Measurements from ENCODE around the gene DHRS2.

The DHRS2 gene

GRCh38 chr14:23639048-23639890, 3.1 kb downstream of the DHRS2 start:
- in situ Hi-C loops (cut with HindIII; ENCODE audit: low sequenced_read_pairs) = no loop called here
- H3K4me3 ChIP-seq (ENCODE audit: low read depth, low read length) = no peak overlapping the region
- DNase-seq (ENCODE audit: low read depth) = no peak
- no peak for TF ChIP-seq CTCF (IDR thresholded peaks at IDR 0.05; ENCODE audit: low read depth, low read length, missing control alignments)

- H3K4me3 ChIP-seq (ENCODE audit: low read depth, low read length) = no peak overlapping the region
- in situ Hi-C loops (cut with HindIII; ENCODE audit: low sequenced_read_pairs) = no loop called here
- TF ChIP-seq CTCF (IDR thresholded peaks at IDR 0.05; ENCODE audit: low read depth, low read length, missing control alignments) = no peak
- no peak for DNase-seq (ENCODE audit: low read depth)
Measured at GRCh38 chr14:23639891-23640523, 3.8 kb downstream of the DHRS2 start.

DNA sequence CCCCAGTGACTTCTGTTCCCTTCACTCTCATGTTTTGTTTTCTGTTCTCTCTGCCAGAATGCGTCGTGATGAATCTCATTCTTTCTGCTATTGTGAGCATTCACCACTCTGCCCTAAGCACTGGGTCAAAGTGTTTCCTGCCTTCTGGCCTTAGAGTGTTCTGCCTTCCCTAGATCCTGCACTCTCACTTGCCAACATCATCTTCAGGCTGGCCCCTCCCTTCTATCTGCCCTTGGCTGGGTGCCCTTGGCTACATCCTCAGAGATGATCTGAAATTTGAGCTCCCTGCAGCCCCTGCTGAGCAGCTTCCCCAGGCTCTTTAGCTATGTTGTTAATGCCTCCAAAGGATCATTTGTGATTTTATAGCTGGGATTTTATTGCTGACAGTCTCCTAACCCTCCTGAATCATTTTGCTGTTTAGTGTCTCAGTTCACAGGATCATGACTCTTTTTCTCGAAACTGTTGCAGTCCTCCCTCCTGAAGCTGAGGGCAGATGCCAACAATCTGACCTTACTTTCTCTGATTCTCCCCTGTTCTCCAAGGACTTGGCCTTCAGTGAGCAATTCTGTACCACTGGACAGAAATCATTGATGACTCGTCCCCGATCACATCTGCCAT, 4.5 kb downstream of the DHRS2 start:
- no peak overlapping the region for H3K4me3 ChIP-seq (ENCODE audit: low read depth, low read length)
- TF ChIP-seq CTCF (IDR thresholded peaks at IDR 0.05; ENCODE audit: low read depth, low read length, missing control alignments) = no peak
- peak; percentile 24 for DNase-seq (ENCODE audit: low read depth)
- in situ Hi-C loops (cut with HindIII; ENCODE audit: low sequenced_read_pairs) = no loop called here

GRCh38 chr14:23641180-23641914, 5.2 kb downstream of the DHRS2 start:
- in situ Hi-C loops (cut with HindIII; ENCODE audit: low sequenced_read_pairs) = no loop called here
- no peak overlapping the region for H3K4me3 ChIP-seq (ENCODE audit: low read depth, low read length)
- TF ChIP-seq CTCF (IDR thresholded peaks at IDR 0.05; ENCODE audit: low read depth, low read length, missing control alignments) = no peak
- no peak for DNase-seq (ENCODE audit: low read depth)

DNA sequence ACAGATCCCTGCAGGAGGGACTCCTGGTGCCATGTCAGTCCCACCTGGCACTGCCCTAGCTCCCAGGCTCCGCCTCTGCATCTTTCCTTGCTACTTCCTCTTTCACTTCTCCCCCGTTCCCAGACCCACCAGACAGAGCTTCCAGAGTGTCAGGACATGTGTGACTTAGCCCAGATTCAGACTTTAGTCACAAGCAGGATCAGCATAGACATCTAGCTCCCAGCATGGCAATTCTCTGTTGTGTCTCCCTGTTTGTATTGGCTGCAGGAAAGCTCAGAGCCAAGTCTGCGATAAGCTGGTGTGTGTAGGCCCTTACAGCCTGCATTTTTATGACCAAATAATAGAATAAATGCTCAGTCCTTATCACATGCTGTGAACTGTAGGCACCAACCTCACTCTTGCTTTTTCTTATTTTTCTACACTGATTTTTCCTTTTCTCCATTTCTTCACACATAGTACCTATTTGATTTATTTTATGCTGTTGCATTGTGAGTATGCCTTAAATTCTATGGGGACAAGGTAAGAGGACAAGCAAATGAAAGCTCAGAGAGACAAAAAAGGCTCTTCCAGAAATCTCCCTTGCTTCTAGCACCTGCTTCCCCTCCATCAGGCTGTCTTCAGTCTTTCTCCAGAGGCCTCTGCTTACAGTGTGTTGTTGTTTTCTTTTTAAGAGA, 5.9 kb downstream of the DHRS2 start:
- in situ Hi-C loops (cut with HindIII; ENCODE audit: low sequenced_read_pairs) = no loop called here
- no peak overlapping the region for H3K4me3 ChIP-seq (ENCODE audit: low read depth, low read length)
- TF ChIP-seq CTCF (IDR thresholded peaks at IDR 0.05; ENCODE audit: low read depth, low read length, missing control alignments) = no peak
- no peak for DNase-seq (ENCODE audit: low read depth)

All from astrocyte of the cerebellum (primary cell).